BJ (cell line): Measurements from ENCODE around the gene CYB5R3. TPM values are rescaled to one million over a fixed set of nuclear protein-coding genes. Genes with fewer than 3 reads are reported as not detected.

Experiments
- CTCF ChIA-PET: fragments of 350-600 bp; formaldehyde crosslinking; extraction: SDS; loops from one replicate; lab custom pipeline; 2021; ENCODE audit warnings: antibody characterized with exemption, inconsistent platforms; lab: Yijun Ruan, JAX
- POLR2A ChIA-PET: fragments of 300-600 bp; sonication (Branson Sonifier 250); formaldehyde crosslinking; extraction: SDS; loops from one replicate; lab custom pipeline; 2021; ENCODE audit warnings: antibody characterized with exemption; lab: Charles Lee
- DNase-seq: peaks from one replicate; pipeline ENCODE4 v3.0.0-alpha.2; 2011; ENCODE audit warnings: low read depth
- H3K27me3 ChIP-seq: 2 replicates; pipeline ENCODE4 v1.6.0; 2011; ENCODE audit warnings: low read length; ENCODE audit not compliant: control insufficient read depth, insufficient read depth
- H3K36me3 ChIP-seq: 2 replicates; pipeline ENCODE4 v1.5.1; 2011; ENCODE audit warnings: low read length; ENCODE audit not compliant: control insufficient read depth, insufficient read depth
- H3K4me3 ChIP-seq: 2 replicates; pipeline ENCODE4 v1.5.1; 2011; ENCODE audit warnings: low read depth, mild to moderate bottlenecking, control low read depth, low read length
- CTCF ChIP-seq: IDR thresholded peaks from 2 replicates; pipeline ENCODE4 v1.5.1; 2011; ENCODE audit warnings: low read depth, mild to moderate bottlenecking, control low read depth, inconsistent platforms, low read length, moderate library complexity; ENCODE audit not compliant: insufficient read depth
- polyA plus RNA-seq: library from polyadenylated mRNA; depleted of rRNA; stranded (reverse); fragments of >200 nt; gene quantifications from 2 replicates; pipeline ENCODE4 v1.2.3, GENCODE V29; 2011

Gene CYB5R3
- polyA plus RNA-seq, 1 experiment: 418 TPM

GRCh38 chr22:42688241-42689211 is 39.3 kb upstream of the CYB5R3 start:
- POLR2A ChIA-PET: no interaction called here
- no peaks in the 10 kb centered on the region for H3K27me3 ChIP-seq
- peak; percentile 91 for DNase-seq
- CTCF ChIA-PET: interaction anchor here (0.9 to 1.3 kb wide), 3 partner anchors 9 to 20 kb away, joined by 3 to 6 read pairs (median 3); no protein-coding TSS in a partner anchor
- no peaks in the 10 kb centered on the region for H3K36me3 ChIP-seq
- H3K4me3 ChIP-seq: no peak overlapping the region
- no peak for TF ChIP-seq CTCF

GRCh38 chr22:42686756-42687491 is 37.7 kb upstream of the CYB5R3 start:
- POLR2A ChIA-PET: interaction anchor here (0.6 kb wide), 1 partner anchor 169 kb away, joined by 3 read pairs; no protein-coding TSS in a partner anchor

GRCh38 chr22:42685941-42686653 is 36.9 kb upstream of the CYB5R3 start:
- CTCF ChIA-PET: no interaction called here
- POLR2A ChIA-PET: interaction anchor here (0.6 kb wide), 1 partner anchor 170 kb away, joined by 3 read pairs; no protein-coding TSS in a partner anchor
- Histone ChIP-seq H3K4me3 (no peak overlapping the region), H3K27me3 (no peaks in the 10 kb centered on the region), H3K36me3 (no peaks in the 10 kb centered on the region)
- no peak for DNase-seq
- no peak for TF ChIP-seq CTCF

More at GRCh38 chr22:42686756-42687491, 37.7 kb upstream of the CYB5R3 start:
- no peaks in the 10 kb centered on the region for H3K36me3 ChIP-seq
- no peak for TF ChIP-seq CTCF
- DNase-seq: no peak
- no peaks in the 10 kb centered on the region for H3K27me3 ChIP-seq
- H3K4me3 ChIP-seq: no peak overlapping the region
- CTCF ChIA-PET: interaction anchor here (0.8 kb wide), 1 partner anchor 26 kb away, joined by 3 read pairs; no protein-coding TSS in a partner anchor

- Histone ChIP-seq H3K27me3 (no peaks in the 10 kb centered on the region), H3K36me3 (no peaks in the 10 kb centered on the region), H3K4me3 (no peak overlapping the region)
- ChIA-PET POLR2A (no interaction called here), CTCF (interaction anchor here (1.0 kb wide), 1 partner anchor 24 kb away, joined by 4 read pairs; no protein-coding TSS in a partner anchor)
- DNase-seq: no peak
- no peak for TF ChIP-seq CTCF
Observed at GRCh38 chr22:42684462-42685195, 35.4 kb upstream of the CYB5R3 start.
